Measurements from ENCODE around the gene C1orf53.

DNA sequence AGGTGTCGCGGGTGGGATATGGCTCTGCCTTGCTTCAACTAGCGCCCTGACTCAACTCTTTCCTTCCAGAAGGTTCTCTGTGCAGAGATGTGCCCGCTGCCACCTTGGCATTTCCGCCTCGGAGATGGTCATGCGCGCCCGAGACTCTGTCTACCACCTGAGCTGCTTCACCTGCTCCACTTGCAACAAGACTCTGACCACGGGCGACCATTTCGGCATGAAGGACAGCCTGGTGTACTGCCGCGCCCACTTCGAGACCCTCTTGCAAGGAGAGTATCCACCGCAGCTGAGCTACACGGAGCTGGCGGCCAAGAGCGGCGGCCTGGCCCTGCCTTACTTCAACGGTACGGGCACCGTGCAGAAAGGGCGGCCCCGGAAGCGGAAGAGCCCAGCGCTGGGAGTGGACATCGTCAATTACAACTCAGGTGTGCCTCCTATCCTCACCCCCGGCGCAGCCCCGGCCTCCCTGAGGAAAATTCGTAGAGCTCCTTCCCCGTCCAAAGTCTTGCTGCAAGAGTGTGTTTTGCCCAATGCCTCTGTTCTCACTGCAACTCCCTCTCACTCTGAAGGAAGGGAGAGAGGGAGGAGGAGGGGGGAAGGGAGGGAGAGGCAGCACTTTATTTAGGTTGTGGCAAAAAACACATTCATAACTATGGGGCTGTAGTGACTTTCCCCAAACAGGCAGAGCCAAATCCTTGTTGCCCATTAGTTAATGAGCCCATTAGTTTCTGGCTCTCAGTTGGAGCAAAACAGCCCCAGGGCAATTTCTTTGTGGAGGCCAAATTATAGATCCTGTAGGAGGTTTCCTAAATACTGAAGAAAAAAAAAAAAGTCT lies 19.0 kb downstream of the C1orf53 start:
- TF ChIP-seq, protein P1, sequence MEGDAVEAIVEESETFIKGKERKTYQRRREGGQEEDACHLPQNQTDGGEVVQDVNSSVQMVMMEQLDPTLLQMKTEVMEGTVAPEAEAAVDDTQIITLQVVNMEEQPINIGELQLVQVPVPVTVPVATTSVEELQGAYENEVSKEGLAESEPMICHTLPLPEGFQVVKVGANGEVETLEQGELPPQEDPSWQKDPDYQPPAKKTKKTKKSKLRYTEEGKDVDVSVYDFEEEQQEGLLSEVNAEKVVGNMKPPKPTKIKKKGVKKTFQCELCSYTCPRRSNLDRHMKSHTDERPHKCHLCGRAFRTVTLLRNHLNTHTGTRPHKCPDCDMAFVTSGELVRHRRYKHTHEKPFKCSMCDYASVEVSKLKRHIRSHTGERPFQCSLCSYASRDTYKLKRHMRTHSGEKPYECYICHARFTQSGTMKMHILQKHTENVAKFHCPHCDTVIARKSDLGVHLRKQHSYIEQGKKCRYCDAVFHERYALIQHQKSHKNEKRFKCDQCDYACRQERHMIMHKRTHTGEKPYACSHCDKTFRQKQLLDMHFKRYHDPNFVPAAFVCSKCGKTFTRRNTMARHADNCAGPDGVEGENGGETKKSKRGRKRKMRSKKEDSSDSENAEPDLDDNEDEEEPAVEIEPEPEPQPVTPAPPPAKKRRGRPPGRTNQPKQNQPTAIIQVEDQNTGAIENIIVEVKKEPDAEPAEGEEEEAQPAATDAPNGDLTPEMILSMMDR (IDR thresholded peaks at IDR 0.05) = no peak
- no peak for TF ChIP-seq EZH2 (IDR thresholded peaks at IDR 0.05; ENCODE audit: borderline replicate concordance, insufficient read depth, low read depth, low read length, poor library complexity, severe bottlenecking)

All from B cell (primary cell).